H1 (cell line): ENCODE data around the gene SIN3B. TPM values are rescaled to one million over a fixed set of nuclear protein-coding genes. Genes with fewer than 3 reads are reported as not detected.
A peak's percentile ranks its signal among the peaks of the same experiment; 100 is the strongest.

ENCODE experiments used
- CTCF ChIA-PET: fragments of 300-600 bp; sonication (Branson Sonifier 250); formaldehyde crosslinking; loops from one replicate; lab custom pipeline; 2021; ENCODE audit not compliant: partially characterized antibody; lab: Charles Lee
- POLR2A ChIA-PET: fragments of 300-600 bp; sonication (Branson Sonifier 250); formaldehyde crosslinking; loops from one replicate; lab custom pipeline; 2021; ENCODE audit warnings: inconsistent platforms; ENCODE audit not compliant: partially characterized antibody; lab: Charles Lee
- DNase-seq, 2 experiments: peaks; one replicate each; pipeline versions ENCODE4 v3.0.0 to v3.0.0-alpha.2; 2010 to 2022; ENCODE audit warnings: low spot score in 2 of 2, low read depth in 1 of 2, mixed read lengths in 1 of 2
- FAIRE-seq: peaks from 2 replicates; lab custom pipeline; 2011; peaks lifted over from hg19 to GRCh38; lab: Jason Lieb, UNC
- H2AFZ ChIP-seq: 2 replicates; pipeline ENCODE4 v1.8.1; 2012; ENCODE audit warnings: low read length, inconsistent platforms
- H2AK5ac ChIP-seq: 2 replicates; pipeline ENCODE4 v1.6.1; 2013; ENCODE audit warnings: low read depth, low read length
- H2BK120ac ChIP-seq: replicated peaks from 2 replicates; pipeline ENCODE3; 2013; ENCODE audit warnings: low read depth, low read length, inconsistent platforms
- H2BK12ac ChIP-seq: 2 replicates; pipeline ENCODE4 v1.6.1; 2013; ENCODE audit warnings: low read depth, low read length
- H2BK15ac ChIP-seq: 2 replicates; pipeline ENCODE4 v1.6.1; 2013; ENCODE audit warnings: low read length
- H2BK20ac ChIP-seq: 2 replicates; pipeline ENCODE4 v1.6.1; 2013; ENCODE audit warnings: low read length
- H2BK5ac ChIP-seq: 2 replicates; pipeline ENCODE4 v1.6.1; 2013; ENCODE audit warnings: low read depth, low read length
- H3K14ac ChIP-seq: 2 replicates; pipeline ENCODE4 v1.6.1; 2013; ENCODE audit warnings: inconsistent platforms; ENCODE audit not compliant: insufficient read length
- H3K18ac ChIP-seq: 2 replicates; pipeline ENCODE4 v1.6.1; 2013; ENCODE audit warnings: low read length; ENCODE audit errors: extremely low read depth
- H3K23ac ChIP-seq: 2 replicates; pipeline ENCODE4 v1.6.1; 2013; ENCODE audit warnings: inconsistent platforms; ENCODE audit not compliant: insufficient read length
- H3K23me2 ChIP-seq: 2 replicates; pipeline ENCODE4 v1.6.1; 2013; ENCODE audit warnings: low read depth, low read length
- H3K27ac ChIP-seq: 2 replicates; pipeline ENCODE4 v1.6.1; 2011; ENCODE audit warnings: low read depth, low read length, inconsistent platforms
- H3K27me3 ChIP-seq, 4 experiments: replicated peaks in 1 of 4; 1 replicate in 1 of 4; 2 replicates in 3 of 4; pipeline versions ENCODE4 v1.6.1 to v1.8.1; 2011 to 2013; ENCODE audit warnings: low read length in 3 of 4, mild to moderate bottlenecking in 3 of 4, inconsistent platforms in 2 of 4, mixed read lengths in 2 of 4, moderate library complexity in 1 of 4; ENCODE audit not compliant: control insufficient read depth in 3 of 4, insufficient read depth in 3 of 4; ENCODE audit errors: extremely low read depth in 1 of 4
- H3K36me3 ChIP-seq, 4 experiments: 2 replicates each; pipeline versions ENCODE4 v1.6.1 to v1.8.1; 2011 to 2013; ENCODE audit warnings: mild to moderate bottlenecking in 4 of 4, low read length in 3 of 4, moderate library complexity in 2 of 4, control low read depth in 1 of 4, inconsistent platforms in 1 of 4; ENCODE audit not compliant: insufficient read depth in 4 of 4, control insufficient read depth in 2 of 4
- H3K4ac ChIP-seq: replicated peaks from 2 replicates; pipeline ENCODE3; 2013; ENCODE audit warnings: low read length, low read depth, mixed read lengths, inconsistent platforms; ENCODE audit not compliant: insufficient read length
- H3K4me1 ChIP-seq, 4 experiments: replicated peaks in 1 of 4; 1 replicate in 1 of 4; 2 replicates in 3 of 4; pipeline versions ENCODE4 v1.6.1 to v1.8.1; 2011 to 2013; ENCODE audit warnings: low read length in 3 of 4, inconsistent platforms in 2 of 4, mixed read lengths in 1 of 4; ENCODE audit not compliant: insufficient read depth in 4 of 4, control insufficient read depth in 3 of 4
- H3K4me2 ChIP-seq, 2 experiments: 2 replicates each; pipeline versions ENCODE4 v1.6.1 to v1.8.1; 2011 to 2013; ENCODE audit warnings: low read depth in 2 of 2, low read length in 2 of 2, control low read depth in 1 of 2, inconsistent platforms in 1 of 2, mild to moderate bottlenecking in 1 of 2; ENCODE audit not compliant: insufficient read depth in 1 of 2
- H3K4me3 ChIP-seq, 4 experiments: fragments of 200-600, 300-600 bp in 1 of 4; sonication (generic), shearing (Covaris generic), sonication (Bioruptor Twin) in 1 of 4; 2 replicates each; pipeline versions ENCODE4 v1.5.1 to v1.8.1; 2011 to 2016; ENCODE audit warnings: low read length in 4 of 4, low read depth in 3 of 4, control low read depth in 2 of 4, inconsistent platforms in 2 of 4, mild to moderate bottlenecking in 2 of 4, mixed read lengths in 1 of 4, moderate library complexity in 1 of 4; ENCODE audit not compliant: insufficient read depth in 2 of 4; ENCODE audit errors: extremely low read depth in 1 of 4
- H3K56ac ChIP-seq: replicated peaks from 2 replicates; pipeline ENCODE3; 2013; ENCODE audit warnings: low read depth, mild to moderate bottlenecking, mixed read lengths, low read length, inconsistent platforms; ENCODE audit not compliant: insufficient read length
- H3K79me1 ChIP-seq: 2 replicates; pipeline ENCODE4 v1.6.1; 2013; ENCODE audit warnings: low read depth, low read length, control low read depth
- H3K79me2 ChIP-seq, 2 experiments: 2 replicates each; pipeline versions ENCODE4 v1.6.1 to v1.8.1; 2012 to 2013; ENCODE audit warnings: low read length in 2 of 2, mild to moderate bottlenecking in 2 of 2, inconsistent platforms in 1 of 2; ENCODE audit not compliant: insufficient read depth in 2 of 2, control insufficient read depth in 1 of 2
- H3K9ac ChIP-seq, 4 experiments: replicated peaks in 1 of 4; 1 replicate in 1 of 4; 2 replicates in 3 of 4; pipeline versions ENCODE4 v1.6.1 to v1.8.1; 2011 to 2013; ENCODE audit warnings: low read depth in 3 of 4, low read length in 3 of 4, control low read depth in 2 of 4, mild to moderate bottlenecking in 2 of 4, moderate library complexity in 2 of 4, inconsistent platforms in 1 of 4; ENCODE audit errors: extremely low read depth in 1 of 4
- H3K9me3 ChIP-seq, 2 experiments: 2 replicates each; pipeline versions ENCODE4 v1.6.1 to v1.8.1; 2012 to 2013; ENCODE audit warnings: mild to moderate bottlenecking in 2 of 2, moderate library complexity in 2 of 2, control low read depth in 1 of 2, inconsistent platforms in 1 of 2, low read depth in 1 of 2, low read length in 1 of 2, mixed read lengths in 1 of 2; ENCODE audit not compliant: insufficient read depth in 2 of 2
- H4K20me1 ChIP-seq, 2 experiments: replicated peaks in 1 of 2; 2 replicates each; pipeline versions ENCODE3 to v1.8.1; 2011 to 2013; ENCODE audit warnings: inconsistent platforms in 2 of 2, low read length in 2 of 2, mild to moderate bottlenecking in 1 of 2; ENCODE audit not compliant: insufficient read depth in 2 of 2, control insufficient read depth in 1 of 2
- H4K5ac ChIP-seq: 2 replicates; pipeline ENCODE4 v1.6.1; 2013; ENCODE audit warnings: low read length, low read depth, mixed read lengths, inconsistent platforms; ENCODE audit not compliant: insufficient read length
- H4K8ac ChIP-seq: 2 replicates; pipeline ENCODE4 v1.8.0; 2013; ENCODE audit warnings: mild to moderate bottlenecking, moderate library complexity, low read length, inconsistent platforms; ENCODE audit not compliant: insufficient read depth; ENCODE audit errors: extremely low read depth
- H4K91ac ChIP-seq: replicated peaks from 2 replicates; pipeline ENCODE3; 2013; ENCODE audit warnings: low read length, mixed read lengths, inconsistent platforms; ENCODE audit not compliant: insufficient read length
- CTCF ChIP-seq, 3 experiments: IDR thresholded peaks; 1 replicate in 2 of 3; 2 replicates in 1 of 3; pipeline versions ENCODE4 v1.5.1 to v1.6.1; 2011; ENCODE audit warnings: low read length in 3 of 3, mild to moderate bottlenecking in 3 of 3, inconsistent platforms in 2 of 3, low read depth in 1 of 3, moderate library complexity in 1 of 3; ENCODE audit not compliant: insufficient read depth in 1 of 3; ENCODE audit errors: control extremely low read depth in 1 of 3
- ZNF274 ChIP-seq: IDR thresholded peaks from 2 replicates; pipeline ENCODE4 v1.7.0; 2012; ENCODE audit warnings: low read length, borderline replicate concordance; ENCODE audit errors: extremely low read depth
- WGBS, 2 experiments: shearing (Covaris generic) in 1 of 2; methylation state at CpG; one replicate each; pipeline versions ENCODE4 v1.1.6 to v1.1.7; 2013 to 2015; ENCODE audit warnings: low lambda C conversion rate in 2 of 2, mixed read lengths in 2 of 2, inconsistent platforms in 1 of 2, low coverage in 1 of 2, missing lambda C conversion rate in 1 of 2; ENCODE audit not compliant: insufficient replicate concordance in 2 of 2, insufficient coverage in 1 of 2, insufficient read length in 1 of 2; ENCODE audit errors: extremely low coverage in 1 of 2, missing lambda C conversion rate in 1 of 2; 5-methylcytosine and 5-hydroxymethylcytosine counted together
- polyA plus RNA-seq, 7 experiments: library from polyadenylated mRNA; depleted of rRNA in 3 of 7; stranded (reverse) in 5 of 7; unstranded in 2 of 7; fragments of >200 nt in 5 of 7; fragments of 200-250 nt in 2 of 7; gene quantifications; 1 replicate in 5 of 7; 2 replicates in 1 of 7; 4 replicates in 1 of 7; pipeline versions ENCODE4 v1.2.1 to v1.2.3, GENCODE V29; 2011 to 2013; ENCODE audit warnings: missing spikeins in 2 of 7, mixed read lengths in 2 of 7
- total RNA-seq: library from RNA; stranded (reverse); fragmentation: NEBNext Ultra II Directional; extraction: Animal tissue kit (Norgen Biotek cat#: 25700); gene quantifications from 2 replicates; pipeline ENCODE4 v1.2.1, GENCODE V29; 2021

SIN3B gene
- total and polyA plus RNA-seq, 2 of the 8 experiments (the other 6 are each of a cell fraction or from before 2014, with no cell fraction given): 29.5 to 71.1 TPM

DNA sequence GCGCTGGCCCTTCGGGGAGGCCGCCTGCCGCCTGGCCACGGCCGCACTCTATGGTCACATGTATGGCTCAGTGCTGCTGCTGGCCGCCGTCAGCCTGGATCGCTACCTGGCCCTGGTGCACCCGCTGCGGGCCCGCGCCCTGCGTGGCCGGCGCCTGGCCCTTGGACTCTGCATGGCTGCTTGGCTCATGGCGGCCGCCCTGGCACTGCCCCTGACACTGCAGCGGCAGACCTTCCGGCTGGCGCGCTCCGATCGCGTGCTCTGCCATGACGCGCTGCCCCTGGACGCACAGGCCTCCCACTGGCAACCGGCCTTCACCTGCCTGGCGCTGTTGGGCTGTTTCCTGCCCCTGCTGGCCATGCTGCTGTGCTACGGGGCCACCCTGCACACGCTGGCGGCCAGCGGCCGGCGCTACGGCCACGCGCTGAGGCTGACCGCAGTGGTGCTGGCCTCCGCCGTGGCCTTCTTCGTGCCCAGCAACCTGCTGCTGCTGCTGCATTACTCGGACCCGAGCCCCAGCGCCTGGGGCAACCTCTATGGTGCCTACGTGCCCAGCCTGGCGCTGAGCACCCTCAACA is 60.8 kb downstream of the SIN3B start:
- no peak overlapping the region for H2AK5ac ChIP-seq
- no peaks in the 10 kb centered on the region for H3K79me1 ChIP-seq
- H4K20me1 ChIP-seq: no peaks in the 10 kb centered on the region
- H2BK12ac ChIP-seq: peak overlapping the region; percentile 27; the same call in 1 of the 2 replicates
- 94% methylated on average over 38 of the region's 48 CpGs; no CpG with 5 or more reads in 1 of the 2 experiments for WGBS, 2 experiments
- H2BK20ac ChIP-seq: no peak overlapping the region
- H3K18ac ChIP-seq: no peak overlapping the region
- H3K23me2 ChIP-seq: no peaks in the 10 kb centered on the region
- no peaks in the 10 kb centered on the region for H3K27me3 ChIP-seq
- TF ChIP-seq CTCF (IDR thresholded peaks at IDR 0.05; ENCODE audit: control extremely low read depth in 1 of 3, insufficient read depth in 1 of 3, low read depth in 1 of 3, low read length in 3 of 3) (peak; percentile 30 to 43 (median 33)), ZNF274 (no peak)
- H3K14ac ChIP-seq: no peak overlapping the region
- ChIA-PET POLR2A (no interaction called here), CTCF (no interaction called here)
- no peak overlapping the region for H3K56ac ChIP-seq
- no peak overlapping the region for H4K5ac ChIP-seq
- H3K79me2 ChIP-seq: no peaks in the 10 kb centered on the region
- no peak overlapping the region for H3K4me2 ChIP-seq
- H2BK15ac ChIP-seq: 0 out of 2 replicates have a peak overlapping the region, but pooled peaks have one; percentile 46
- FAIRE-seq (no peak), DNase-seq (no peak)
- H3K4me3 ChIP-seq: no peak overlapping the region
- H2BK5ac ChIP-seq: no peak overlapping the region
- H2BK120ac ChIP-seq: no peak overlapping the region
- no peak overlapping the region for H2AFZ ChIP-seq
- no peaks in the 10 kb centered on the region; a peak in 1 of 7 replicates for H3K4me1 ChIP-seq
- no peak overlapping the region for H3K4ac ChIP-seq
- no peak overlapping the region for H3K9ac ChIP-seq
- no peak overlapping the region for H4K91ac ChIP-seq
- peak overlapping the region; percentile 51 for H4K8ac ChIP-seq
- no peaks in the 10 kb centered on the region for H3K9me3 ChIP-seq
- no peaks in the 10 kb centered on the region for H3K36me3 ChIP-seq
- H3K27ac ChIP-seq: no peak overlapping the region
- H3K23ac ChIP-seq: no peak overlapping the region
